Adipocyte (in vitro differentiated cells): Measurements from ENCODE around the gene MAPKAPK5.
"Not testable (repeated sequence)": the region's sequence is repeated elsewhere in the genome, so short reads cannot be mapped to it uniquely, and the experiment has no call there.

Source experiments
- DNase-seq: peaks from one replicate; pipeline ENCODE4 v3.0.0-alpha.2; 2015; ENCODE audit warnings: low read depth
- H3K27me3 ChIP-seq: replicated peaks from 2 replicates; pipeline ENCODE4 v1.7.0; 2013; ENCODE audit warnings: mild to moderate bottlenecking, low read length, moderate library complexity; ENCODE audit not compliant: control insufficient read depth, insufficient read depth
- H3K36me3 ChIP-seq: 2 replicates; pipeline ENCODE4 v1.7.0; 2013; ENCODE audit warnings: low read length, mild to moderate bottlenecking, moderate library complexity; ENCODE audit not compliant: control insufficient read depth, insufficient read depth, severe bottlenecking
- H3K4me1 ChIP-seq: 2 replicates; pipeline ENCODE4 v1.7.0; 2013; ENCODE audit warnings: mild to moderate bottlenecking, low read length, moderate library complexity; ENCODE audit not compliant: control insufficient read depth, insufficient read depth
- H3K4me3 ChIP-seq: 2 replicates; pipeline ENCODE4 v1.7.0; 2013; ENCODE audit warnings: mild to moderate bottlenecking, low read length, moderate library complexity
- H3K9ac ChIP-seq: 2 replicates; pipeline ENCODE4 v1.7.0; 2013; ENCODE audit warnings: mild to moderate bottlenecking, low read length, moderate library complexity
- H3K9me3 ChIP-seq: 2 replicates; pipeline ENCODE4 v1.7.0; 2013; ENCODE audit warnings: mild to moderate bottlenecking, low read length, moderate library complexity; ENCODE audit not compliant: control insufficient read depth

The MAPKAPK5 gene

GRCh38 chr12:111841750-111842555, at the start of gene MAPKAPK5:
Gene MAPKAPK5 (plus strand): TSS chr12:111842228. CDS start chr12:111842734, 506 bp downstream.
- no peaks in the 10 kb centered on the region for H3K27me3 ChIP-seq
- H3K4me1 ChIP-seq: peaks cover 22% of the 10 kb centered on the region
- DNase-seq: peak; percentile 97
- H3K36me3 ChIP-seq: peaks cover 5% of the 10 kb centered on the region
- peak within 1 kb of the TSS; percentile 92 for H3K9ac ChIP-seq
- no peaks in the 10 kb centered on the region for H3K9me3 ChIP-seq
- peak within 1 kb of the TSS; percentile 91 for H3K4me3 ChIP-seq

- H3K9me3 ChIP-seq: no peaks in the 10 kb centered on the region
- H3K27me3 ChIP-seq: no peaks in the 10 kb centered on the region
- H3K4me1 ChIP-seq: peaks cover 20% of the 10 kb centered on the region
- no peak for DNase-seq
- H3K36me3 ChIP-seq: peaks cover 61% of the 10 kb centered on the region
- no peak overlapping the region for H3K9ac ChIP-seq
- no peak overlapping the region for H3K4me3 ChIP-seq
Observed at GRCh38 chr12:111792856-111793235, 49.2 kb upstream of the MAPKAPK5 start.

GRCh38 chr12:111798182-111798581, 43.8 kb upstream of the MAPKAPK5 start:
- DNase-seq: no peak
- no peaks in the 10 kb centered on the region for H3K27me3 ChIP-seq
- H3K9ac ChIP-seq: no peak overlapping the region
- H3K4me3 ChIP-seq: no peak overlapping the region
- H3K4me1 ChIP-seq: no peaks in the 10 kb centered on the region
- H3K9me3 ChIP-seq: no peaks in the 10 kb centered on the region
- H3K36me3 ChIP-seq: peaks cover 55% of the 10 kb centered on the region

GRCh38 chr12:111799758-111800157, 42.3 kb upstream of the MAPKAPK5 start:
- H3K36me3 ChIP-seq: peaks cover 46% of the 10 kb centered on the region
- H3K4me3 ChIP-seq: no peak overlapping the region
- no peak for DNase-seq
- no peaks in the 10 kb centered on the region for H3K9me3 ChIP-seq
- H3K27me3 ChIP-seq: no peaks in the 10 kb centered on the region
- no peaks in the 10 kb centered on the region for H3K4me1 ChIP-seq
- H3K9ac ChIP-seq: no peak overlapping the region

- Histone ChIP-seq H3K9me3 (no peaks in the 10 kb centered on the region), H3K9ac (no peak overlapping the region), H3K36me3 (peaks cover 40% of the 10 kb centered on the region), H3K4me3 (no peak overlapping the region), H3K4me1 (no peaks in the 10 kb centered on the region), H3K27me3 (no peaks in the 10 kb centered on the region)
- DNase-seq: no peak
Observed at GRCh38 chr12:111803038-111803626, 38.9 kb upstream of the MAPKAPK5 start.

- DNase-seq: no peak
- Histone ChIP-seq H3K9ac (no peak overlapping the region), H3K9me3 (no peaks in the 10 kb centered on the region), H3K4me1 (no peaks in the 10 kb centered on the region), H3K27me3 (no peaks in the 10 kb centered on the region), H3K4me3 (no peak overlapping the region), H3K36me3 (peaks cover 37% of the 10 kb centered on the region)
Observed at GRCh38 chr12:111803851-111804250, 38.2 kb upstream of the MAPKAPK5 start.

GRCh38 chr12:111806304-111806703, 35.7 kb upstream of the MAPKAPK5 start:
- Histone ChIP-seq H3K9me3 (no peaks in the 10 kb centered on the region), H3K4me1 (no peaks in the 10 kb centered on the region), H3K27me3 (no peaks in the 10 kb centered on the region), H3K36me3 (peaks cover 33% of the 10 kb centered on the region), H3K4me3 (no peak overlapping the region), H3K9ac (no peak overlapping the region)
- no peak for DNase-seq

GRCh38 chr12:111807232-111807631, 34.8 kb upstream of the MAPKAPK5 start:
- peaks cover 33% of the 10 kb centered on the region for H3K36me3 ChIP-seq

GRCh38 chr12:111812881-111813741, 28.9 kb upstream of the MAPKAPK5 start:
- no peaks in the 10 kb centered on the region for H3K9me3 ChIP-seq
- no peak overlapping the region for H3K9ac ChIP-seq
- peaks cover 3% of the 10 kb centered on the region for H3K4me1 ChIP-seq
- DNase-seq: peak; percentile 96
- peaks cover 5% of the 10 kb centered on the region for H3K27me3 ChIP-seq
- H3K4me3 ChIP-seq: no peak overlapping the region
- peaks cover 18% of the 10 kb centered on the region for H3K36me3 ChIP-seq

More at GRCh38 chr12:111807232-111807631, 34.8 kb upstream of the MAPKAPK5 start:
- no peak overlapping the region for H3K9ac ChIP-seq
- no peaks in the 10 kb centered on the region for H3K4me1 ChIP-seq
- no peaks in the 10 kb centered on the region for H3K9me3 ChIP-seq
- H3K4me3 ChIP-seq: no peak overlapping the region
- DNase-seq: no peak
- no peaks in the 10 kb centered on the region for H3K27me3 ChIP-seq

GRCh38 chr12:111816065-111816615, 25.9 kb upstream of the MAPKAPK5 start:
- Histone ChIP-seq H3K27me3 (peaks cover 14% of the 10 kb centered on the region), H3K9me3 (no peaks in the 10 kb centered on the region), H3K4me3 (no peak overlapping the region), H3K9ac (no peak overlapping the region), H3K36me3 (no peaks in the 10 kb centered on the region), H3K4me1 (peaks cover 3% of the 10 kb centered on the region)
- DNase-seq: no peak

- H3K4me1 ChIP-seq, H3K9ac ChIP-seq, H3K4me3 ChIP-seq, H3K36me3 ChIP-seq, DNase-seq, H3K9me3 ChIP-seq: not testable (repeated sequence)
- H3K27me3 ChIP-seq: peaks cover 16% of the 10 kb centered on the region
Observed at GRCh38 chr12:111816898-111817297, 25.1 kb upstream of the MAPKAPK5 start.
